ENCODE data around the gene ZBTB17. TPM values are rescaled to one million over a fixed set of nuclear protein-coding genes. Genes with fewer than 3 reads are reported as not detected.

The ZBTB17 gene
- total and polyA plus RNA-seq, 8 donors = 16.2 to 106 (median 18.0) TPM

GRCh38 chr1:15966956-15967344 is 9.0 kb downstream of the ZBTB17 start:
- Histone ChIP-seq H3K4me1 (peaks cover 0 to 7% (median 7%) of the 10 kb centered on the region in 3 donors), H3K27me3 (no peaks in the 10 kb centered on the region), H3K9me3 (no peaks in the 10 kb centered on the region), H3K4me3 (no peak overlapping the region), H3K36me3 (no peaks in the 10 kb centered on the region), H3K27ac (peak overlapping the region in 1 of 4 donors; percentile 33)
- 97 to 98% methylated on average over 6 of the region's 6 CpGs for WGBS, 2 donors
- no peak for ATAC-seq
- TF ChIP-seq CTCF (IDR thresholded peaks at IDR 0.05) = no peak
- FAIRE-seq = no peak
- no peak for DNase-seq
- intact Hi-C loops (cut with DNase I) = no loop called here

- intact Hi-C loops (cut with DNase I) = no loop called here
Measured at GRCh38 chr1:15966081-15966955, 9.6 kb downstream of the ZBTB17 start.

GRCh38 chr1:15965228-15965767 is 10.6 kb downstream of the ZBTB17 start:
- Histone ChIP-seq H3K4me3 (no peak overlapping the region), H3K27me3 (no peaks in the 10 kb centered on the region), H3K4me1 (peaks cover 0 to 7% (median 7%) of the 10 kb centered on the region in 3 donors), H3K36me3 (no peaks in the 10 kb centered on the region), H3K27ac (no peak overlapping the region), H3K9me3 (no peaks in the 10 kb centered on the region)
- ATAC-seq = peak in 3 of 4 donors; percentile 33 to 58 (median 51)
- intact Hi-C loops (cut with DNase I) = no loop called here
- no peak for TF ChIP-seq CTCF (IDR thresholded peaks at IDR 0.05)
- no peak for DNase-seq
- FAIRE-seq = no peak
- WGBS, 2 donors = 51 to 53% methylated on average over 7 of the region's 7 CpGs

More at GRCh38 chr1:15966081-15966955, 9.6 kb downstream of the ZBTB17 start:
- Histone ChIP-seq H3K27ac (peak overlapping the region in 3 of 4 donors; percentile 33 to 47 (median 33)), H3K4me3 (no peak overlapping the region), H3K36me3 (no peaks in the 10 kb centered on the region), H3K27me3 (no peaks in the 10 kb centered on the region), H3K4me1 (peaks cover 0 to 7% (median 7%) of the 10 kb centered on the region in 3 donors), H3K9me3 (no peaks in the 10 kb centered on the region)
- no peak for TF ChIP-seq CTCF (IDR thresholded peaks at IDR 0.05)
- ATAC-seq (peak in 3 of 4 donors; percentile 63 to 69 (median 67)), DNase-seq (no peak), FAIRE-seq (no peak)
- WGBS, 2 donors = 67% methylated on average over 18 of the region's 18 CpGs

GRCh38 chr1:15963968-15964648 is 11.8 kb downstream of the ZBTB17 start:
- TF ChIP-seq CTCF (IDR thresholded peaks at IDR 0.05) = no peak
- ATAC-seq (no peak), FAIRE-seq (no peak), DNase-seq (no peak)
- 86 to 91% methylated on average over 10 of the region's 10 CpGs for WGBS, 2 donors
- Histone ChIP-seq H3K27ac (no peak overlapping the region), H3K4me3 (no peak overlapping the region), H3K9me3 (no peaks in the 10 kb centered on the region), H3K36me3 (no peaks in the 10 kb centered on the region), H3K4me1 (peaks cover 0 to 8% (median 7%) of the 10 kb centered on the region in 3 donors), H3K27me3 (no peaks in the 10 kb centered on the region)
- intact Hi-C loops (cut with DNase I) = no loop called here

Measured in pancreas (tissue), 10 donors.